K562 treated with DMSO at 1 percent for 24 hours (cell line): ENCODE data around the gene RASSF3. TPM values are rescaled to one million over a fixed set of nuclear protein-coding genes. Genes with fewer than 3 reads are reported as not detected.

Source experiments
- total RNA-seq: library from RNA; unstranded; fragments of 300-600 nt; gene quantifications from 2 replicates; pipeline ENCODE4 v1.2.3, GENCODE V29; 2022; ENCODE audit warnings: low read depth; ENCODE audit not compliant: insufficient read depth

RASSF3 gene, protein sequence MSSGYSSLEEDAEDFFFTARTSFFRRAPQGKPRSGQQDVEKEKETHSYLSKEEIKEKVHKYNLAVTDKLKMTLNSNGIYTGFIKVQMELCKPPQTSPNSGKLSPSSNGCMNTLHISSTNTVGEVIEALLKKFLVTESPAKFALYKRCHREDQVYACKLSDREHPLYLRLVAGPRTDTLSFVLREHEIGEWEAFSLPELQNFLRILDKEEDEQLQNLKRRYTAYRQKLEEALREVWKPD
- 11.8 and 13.9 TPM in 2 replicates for total RNA-seq

DNA sequence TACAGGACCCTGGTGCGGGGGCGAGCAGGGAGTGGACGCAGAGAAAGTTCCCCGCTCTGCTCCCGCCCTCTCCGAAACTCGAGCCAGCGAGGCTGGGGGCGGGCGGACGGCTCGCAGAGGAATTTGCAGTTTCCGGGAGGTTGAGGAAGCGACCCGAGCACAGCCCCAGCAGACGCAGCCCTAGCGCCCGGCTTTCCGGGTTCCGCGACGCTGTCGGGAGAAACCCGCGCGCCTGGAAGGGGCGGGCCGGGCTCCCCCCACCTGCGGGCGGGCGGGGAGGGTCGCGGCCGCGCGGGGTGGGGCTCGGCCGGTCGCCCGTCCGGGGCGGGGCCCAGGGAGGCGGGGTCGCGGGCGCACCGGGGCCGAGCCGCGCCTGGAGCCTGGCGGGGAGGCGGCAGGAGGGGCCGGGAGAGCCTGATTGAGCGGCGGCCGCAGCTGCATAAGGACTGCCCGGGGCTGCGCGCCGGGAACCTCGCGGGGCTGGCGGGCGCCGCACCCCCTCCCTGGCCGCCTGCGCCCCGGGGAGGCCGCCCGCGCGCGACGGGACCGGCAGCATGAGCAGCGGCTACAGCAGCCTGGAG is at the start of gene RASSF3:
RASSF3 (plus strand) TSS at position 417 of the 581 bp plus-strand sequence; CDS start at position 555, 138 bp downstream.

Other genes with a start within 250 kb of the RASSF3 start
- 2.6 TPM in 1 of 2 replicates, not detected in the other for gene C12orf56, start 219.7 kb upstream of the RASSF3 start, total RNA-seq
- 72.2 and 77.5 TPM in 2 replicates for gene XPOT, start 206.1 kb upstream of the RASSF3 start, total RNA-seq
- gene TBK1, start 158.4 kb upstream of the RASSF3 start, total RNA-seq, result 12.3 and 14.5 TPM in 2 replicates
- gene GNS, start 148.9 kb downstream of the RASSF3 start, total RNA-seq, result 28.1 and 31.3 TPM in 2 replicates
- 0.16 TPM in 1 of 2 replicates, not detected in the other for gene TBC1D30, start 214.2 kb downstream of the RASSF3 start, total RNA-seq